SK-N-SH treated with all-trans-retinoic acid at 6 μM for 48 hours (cell line): ENCODE results near the gene KCNIP4.

Experiments
- PATZ1 ChIP-seq: fragments of 250-450 bp; sonication (Bioruptor Pico); IDR thresholded peaks from 2 replicates; pipeline ENCODE4 v1.8.0; 2020; ENCODE audit warnings: mild to moderate bottlenecking, moderate library complexity, borderline replicate concordance
- POU6F1 ChIP-seq: fragments of 250-450 bp; sonication (Bioruptor Pico); IDR thresholded peaks from 2 replicates; pipeline ENCODE4 v1.8.0; 2021; ENCODE audit warnings: low read depth, mild to moderate bottlenecking, moderate library complexity, borderline replicate concordance

GRCh38 chr4:21290562-21290961 lies 658.0 kb downstream of the KCNIP4 start:
- TF ChIP-seq POU6F1 (CRISPR knock-in tag) (no peak), PATZ1 (CRISPR knock-in tag) (no peak)
